Immature natural killer cell (primary cell): Measurements from ENCODE around the gene PPP1R13B. TPM values are rescaled to one million over a fixed set of nuclear protein-coding genes. Genes with fewer than 3 reads are reported as not detected.
A peak's percentile ranks its signal among the peaks of the same experiment; 100 is the strongest.
"Not testable (repeated sequence)": the region's sequence is repeated elsewhere in the genome, so short reads cannot be mapped to it uniquely, and the experiment has no call there.

Experiments
- DNase-seq, 3 donors: peaks; one replicate each; pipeline ENCODE4 v3.0.0; 2022; ENCODE audit warnings: mixed read lengths in 1 of 3
- H3K27ac Mint-ChIP-seq, 6 donors: one replicate each; pipeline ENCODE4 v1.8.0; 2020; ENCODE audit warnings: mixed read lengths in 6 of 6, mild to moderate bottlenecking in 5 of 6, inconsistent platforms in 4 of 6, moderate library complexity in 3 of 6
- H3K27me3 Mint-ChIP-seq, 3 donors: one replicate each; pipeline ENCODE4 v1.8.0; 2020 to 2021; ENCODE audit warnings: low read depth in 3 of 3, mild to moderate bottlenecking in 3 of 3, mixed read lengths in 3 of 3, moderate library complexity in 3 of 3, inconsistent platforms in 1 of 3
- H3K36me3 Mint-ChIP-seq, 3 donors: one replicate each; pipeline ENCODE4 v1.8.0; 2020; ENCODE audit warnings: mixed read lengths in 3 of 3, inconsistent platforms in 2 of 3, mild to moderate bottlenecking in 2 of 3
- H3K4me1 Mint-ChIP-seq, 2 donors: one replicate each; pipeline ENCODE4 v1.8.0; 2020; ENCODE audit warnings: inconsistent platforms in 2 of 2, mild to moderate bottlenecking in 2 of 2, mixed read lengths in 2 of 2, moderate library complexity in 1 of 2
- H3K4me3 Mint-ChIP-seq, 5 donors: one replicate each; pipeline ENCODE4 v1.8.0; 2020; ENCODE audit warnings: mild to moderate bottlenecking in 5 of 5, mixed read lengths in 5 of 5, inconsistent platforms in 3 of 5, moderate library complexity in 3 of 5
- H3K9me3 Mint-ChIP-seq, 6 donors: one replicate each; pipeline ENCODE4 v1.8.0; 2020; ENCODE audit warnings: mild to moderate bottlenecking in 6 of 6, mixed read lengths in 6 of 6, inconsistent platforms in 4 of 6, moderate library complexity in 3 of 6
- polyA plus RNA-seq, 3 donors: library from polyadenylated mRNA; unstranded; fragments of 300-500 nt; fragmentation: Illumina TruSeq; gene quantifications; one replicate each; pipeline ENCODE4 v1.2.3, GENCODE V29; 2021

Gene PPP1R13B
- polyA plus RNA-seq, 3 donors from 2014 or later = 0.85 to 6.7 (median 4.1) TPM

DNA sequence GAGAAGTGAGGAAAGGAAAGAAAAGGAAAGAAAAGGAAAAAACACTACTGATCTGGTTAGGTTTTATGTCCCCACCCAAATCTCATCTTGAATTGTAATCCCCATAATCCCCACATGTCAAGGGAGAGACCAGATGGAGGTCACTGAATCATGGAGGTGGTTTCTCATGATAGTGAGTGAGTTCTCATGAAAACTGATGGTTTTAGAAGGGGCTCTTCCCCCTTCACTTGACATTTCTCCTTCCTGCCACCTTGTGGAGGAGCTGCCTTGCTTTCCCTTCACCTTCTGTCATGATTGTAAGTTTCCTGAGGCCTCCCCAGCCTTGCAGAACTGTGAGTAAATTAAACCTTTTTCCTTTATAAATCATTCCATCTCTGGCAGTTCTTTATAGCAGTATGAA, 54.2 kb downstream of the PPP1R13B start:
- H3K4me3 Mint-ChIP-seq, H3K4me1 Mint-ChIP-seq, DNase-seq, H3K27me3 Mint-ChIP-seq, H3K9me3 Mint-ChIP-seq: not testable (repeated sequence)
- Mint-ChIP-seq H3K27ac (peak overlapping the region in 1 of 6 donors; percentile 32), H3K36me3 (peaks cover 13 to 19% (median 18%) of the 10 kb centered on the region in 3 donors)

DNA sequence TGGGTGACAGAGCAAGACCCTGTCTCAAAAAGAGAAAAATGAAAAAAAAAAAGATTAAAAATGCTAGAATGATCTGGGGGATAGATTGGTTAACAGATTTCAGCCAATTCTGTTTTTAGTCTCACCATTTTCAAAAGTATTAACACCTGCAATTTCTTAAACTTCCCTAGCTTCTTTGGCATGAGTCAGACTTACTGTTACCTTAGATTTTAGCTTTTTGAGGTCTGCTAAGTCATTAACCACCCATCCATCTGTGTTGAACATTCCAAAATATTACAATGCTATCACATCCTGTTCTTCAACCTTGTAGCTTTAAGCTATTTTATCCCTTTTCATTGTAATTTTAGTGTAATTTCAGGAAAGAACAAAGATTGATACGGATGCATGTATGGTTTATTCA, 59.3 kb downstream of the PPP1R13B start:
- H3K4me3 Mint-ChIP-seq = no peak overlapping the region
- DNase-seq = no peak
- no peaks in the 10 kb centered on the region for H3K27me3 Mint-ChIP-seq
- no peak overlapping the region for H3K27ac Mint-ChIP-seq
- peaks cover 4 to 6% (median 5%) of the 10 kb centered on the region in 3 donors for H3K36me3 Mint-ChIP-seq
- H3K9me3 Mint-ChIP-seq = no peaks in the 10 kb centered on the region
- H3K4me1 Mint-ChIP-seq = no peaks in the 10 kb centered on the region

DNA sequence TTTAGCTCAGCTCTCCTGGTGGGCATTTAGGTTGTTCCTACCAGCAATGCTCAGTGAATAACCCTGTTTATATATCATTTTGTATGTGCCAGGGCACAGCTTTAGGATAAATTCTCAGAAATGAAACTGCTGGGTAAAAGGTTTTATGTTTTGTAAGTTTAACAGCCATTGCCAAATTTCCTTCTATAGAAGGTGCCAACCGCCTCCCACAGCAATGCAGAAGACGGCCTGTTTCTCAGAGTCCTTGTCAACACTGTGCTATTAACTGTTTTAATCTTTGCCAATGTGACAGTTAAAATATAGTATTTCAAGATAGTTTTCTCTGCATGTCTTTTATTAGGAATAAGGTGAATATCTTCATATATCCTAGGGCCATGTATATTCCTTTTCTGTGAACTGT, 65.0 kb downstream of the PPP1R13B start:
- no peak for DNase-seq
- no peak overlapping the region for H3K4me3 Mint-ChIP-seq
- no peak overlapping the region for H3K27ac Mint-ChIP-seq
- peaks cover 4 to 9% (median 5%) of the 10 kb centered on the region in 3 donors for H3K36me3 Mint-ChIP-seq
- H3K9me3 Mint-ChIP-seq = no peaks in the 10 kb centered on the region
- H3K4me1 Mint-ChIP-seq = no peaks in the 10 kb centered on the region
- peaks cover 0 to 1% (median 0%) of the 10 kb centered on the region in 3 donors for H3K27me3 Mint-ChIP-seq

DNA sequence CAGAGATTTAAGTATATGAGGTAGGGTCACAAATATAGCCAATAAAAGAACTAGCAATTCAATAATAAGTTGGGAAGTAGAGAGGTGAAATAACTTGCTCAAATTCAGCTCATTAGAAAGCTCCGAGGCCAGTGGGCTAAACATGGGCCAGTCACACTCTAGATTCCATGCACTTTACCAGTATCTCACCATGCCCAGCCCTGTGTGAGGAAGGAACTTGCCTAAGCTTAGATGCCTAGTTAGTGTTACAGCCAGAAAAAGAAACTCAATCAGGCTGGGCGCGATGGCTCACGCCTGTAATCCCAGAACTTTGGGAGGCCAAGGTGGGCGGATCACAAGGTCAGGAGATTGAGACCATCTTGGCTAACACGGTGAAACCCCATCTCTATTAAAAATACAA, 71.1 kb downstream of the PPP1R13B start:
- DNase-seq, H3K4me3 Mint-ChIP-seq, H3K9me3 Mint-ChIP-seq, H3K4me1 Mint-ChIP-seq, H3K27ac Mint-ChIP-seq, H3K27me3 Mint-ChIP-seq: not testable (repeated sequence)
- peaks cover 19 to 27% (median 23%) of the 10 kb centered on the region in 3 donors for H3K36me3 Mint-ChIP-seq

DNA sequence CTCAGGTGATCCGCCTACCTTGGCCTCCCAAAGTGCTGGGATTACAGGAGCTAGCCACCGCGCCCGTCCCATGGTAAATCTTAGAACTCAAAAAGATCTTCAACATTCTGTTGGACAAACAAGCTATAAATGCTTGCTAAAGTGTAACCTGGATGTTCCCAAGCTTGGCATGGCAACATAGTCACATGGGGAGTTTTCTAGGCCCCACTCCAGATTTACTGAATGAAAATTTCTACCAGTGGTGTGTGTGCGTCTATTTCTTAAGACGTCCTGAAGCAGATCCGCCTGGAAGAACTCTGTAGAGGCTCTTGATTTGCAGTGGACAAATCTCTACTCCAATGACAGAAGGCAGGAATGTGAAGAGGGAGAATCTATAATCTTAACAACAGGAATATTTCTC, 71.9 kb downstream of the PPP1R13B start:
- Mint-ChIP-seq H3K27ac (no peak overlapping the region), H3K27me3 (peaks cover 0 to 2% (median 1%) of the 10 kb centered on the region in 3 donors), H3K4me3 (no peak overlapping the region), H3K9me3 (no peaks in the 10 kb centered on the region), H3K4me1 (no peaks in the 10 kb centered on the region), H3K36me3 (peaks cover 22 to 33% (median 26%) of the 10 kb centered on the region in 3 donors)
- DNase-seq = no peak

DNA sequence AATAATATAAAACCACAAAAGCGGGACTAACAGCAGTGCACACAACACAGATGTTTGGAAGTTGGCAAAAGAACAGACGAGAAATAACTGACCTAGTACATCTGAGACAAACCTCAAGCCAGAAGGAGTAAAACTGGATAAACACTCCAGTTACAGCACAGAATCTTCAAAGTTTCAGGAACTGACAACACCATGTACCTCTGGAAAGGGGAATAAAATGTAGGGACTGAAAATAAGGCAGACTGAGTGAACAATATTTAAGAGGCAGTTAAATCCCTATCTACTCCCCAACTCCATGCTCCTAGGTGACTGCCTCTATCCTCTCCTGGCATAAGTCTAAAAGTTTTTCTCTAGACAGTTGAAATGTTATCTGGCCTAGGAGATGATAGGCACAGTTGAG, 73.9 kb downstream of the PPP1R13B start:
- Mint-ChIP-seq H3K4me3 (no peak overlapping the region), H3K27me3 (peaks cover 0 to 2% (median 0%) of the 10 kb centered on the region in 3 donors), H3K27ac (no peak overlapping the region), H3K36me3 (peaks cover 20 to 31% (median 25%) of the 10 kb centered on the region in 3 donors), H3K9me3 (no peaks in the 10 kb centered on the region), H3K4me1 (no peaks in the 10 kb centered on the region)
- no peak for DNase-seq

DNA sequence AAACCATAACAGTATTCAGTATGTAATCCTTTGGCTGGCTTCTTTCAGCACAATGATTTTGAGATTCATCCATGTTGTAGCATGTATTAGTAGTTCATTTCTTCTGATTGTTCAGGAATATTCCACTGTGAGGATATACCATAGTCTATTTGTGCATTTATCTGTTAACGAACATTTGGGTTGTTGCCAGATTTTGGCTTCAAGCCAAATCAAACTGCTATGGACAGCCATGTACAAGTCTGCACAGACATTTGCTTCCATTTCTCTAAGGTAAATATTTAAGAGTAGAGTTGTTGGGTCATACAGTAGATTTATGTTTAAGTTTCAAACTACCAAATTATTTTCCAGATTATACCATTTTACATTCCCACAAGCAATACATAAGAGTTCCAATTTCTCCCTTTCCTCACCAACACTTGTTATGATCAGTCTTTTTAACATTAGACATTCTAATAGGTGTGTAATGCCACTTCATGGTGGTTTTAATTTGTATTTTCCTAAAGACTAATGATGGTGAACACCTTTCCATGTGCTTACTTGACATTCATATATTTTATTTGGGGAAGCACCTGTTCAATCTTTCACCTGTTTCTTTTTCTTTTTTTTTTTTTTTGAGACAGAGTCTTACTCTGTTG, 75.2 kb downstream of the PPP1R13B start:
- Mint-ChIP-seq H3K27me3 (peaks cover 0 to 2% (median 0%) of the 10 kb centered on the region in 3 donors), H3K4me3 (no peak overlapping the region), H3K36me3 (peaks cover 17 to 27% (median 21%) of the 10 kb centered on the region in 3 donors), H3K27ac (peak overlapping the region in 1 of 6 donors; percentile 41), H3K4me1 (no peaks in the 10 kb centered on the region), H3K9me3 (no peaks in the 10 kb centered on the region)
- DNase-seq = no peak

DNA sequence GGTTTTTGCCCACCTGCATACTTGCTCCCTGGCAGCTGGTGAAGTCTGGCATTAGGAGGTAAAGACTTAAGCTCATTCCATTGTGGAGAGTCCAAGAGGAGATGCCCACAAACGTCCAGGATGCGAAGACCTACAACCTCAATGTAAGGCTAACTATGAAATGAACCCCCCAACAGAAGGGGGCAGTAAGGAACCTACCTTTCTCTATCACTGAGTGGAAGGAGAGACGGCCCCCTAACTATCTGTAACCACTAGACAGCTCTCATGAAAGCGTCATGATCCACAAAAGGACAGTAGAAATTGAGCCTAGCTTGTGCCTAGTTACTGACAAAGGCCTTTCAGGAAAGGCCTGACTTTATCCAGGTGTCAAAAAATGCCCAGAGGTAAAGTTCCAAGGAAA, 76.5 kb downstream of the PPP1R13B start:
- H3K9me3 Mint-ChIP-seq = no peaks in the 10 kb centered on the region
- H3K27ac Mint-ChIP-seq = no peak overlapping the region
- no peak overlapping the region for H3K4me3 Mint-ChIP-seq
- peaks cover 15 to 21% (median 19%) of the 10 kb centered on the region in 3 donors for H3K36me3 Mint-ChIP-seq
- H3K4me1 Mint-ChIP-seq = no peaks in the 10 kb centered on the region
- DNase-seq = no peak
- peaks cover 0 to 2% (median 0%) of the 10 kb centered on the region in 3 donors for H3K27me3 Mint-ChIP-seq

DNA sequence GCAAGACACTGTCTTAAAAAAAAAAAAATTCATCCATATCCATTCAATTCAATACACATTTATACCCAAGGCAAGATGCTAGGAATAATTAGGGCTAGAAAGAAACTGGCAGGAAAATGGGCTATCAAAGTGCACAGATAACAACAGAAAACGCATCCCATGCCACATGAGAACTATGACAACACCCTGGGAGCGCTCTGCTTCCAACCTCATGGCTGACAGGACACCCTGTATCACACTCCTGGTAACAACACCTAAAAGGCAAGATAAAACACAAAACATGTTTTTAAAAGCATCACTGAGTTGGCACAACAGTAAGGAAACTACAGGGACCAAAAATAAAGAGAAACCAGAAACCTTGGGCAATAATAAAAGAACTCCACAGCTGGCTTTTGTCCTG, 76.9 kb downstream of the PPP1R13B start:
- peaks cover 11 to 17% (median 16%) of the 10 kb centered on the region in 3 donors for H3K36me3 Mint-ChIP-seq
- no peaks in the 10 kb centered on the region for H3K27me3 Mint-ChIP-seq
- H3K9me3 Mint-ChIP-seq = no peaks in the 10 kb centered on the region
- no peak overlapping the region for H3K27ac Mint-ChIP-seq
- no peak overlapping the region for H3K4me3 Mint-ChIP-seq
- H3K4me1 Mint-ChIP-seq = no peaks in the 10 kb centered on the region
- no peak for DNase-seq

DNA sequence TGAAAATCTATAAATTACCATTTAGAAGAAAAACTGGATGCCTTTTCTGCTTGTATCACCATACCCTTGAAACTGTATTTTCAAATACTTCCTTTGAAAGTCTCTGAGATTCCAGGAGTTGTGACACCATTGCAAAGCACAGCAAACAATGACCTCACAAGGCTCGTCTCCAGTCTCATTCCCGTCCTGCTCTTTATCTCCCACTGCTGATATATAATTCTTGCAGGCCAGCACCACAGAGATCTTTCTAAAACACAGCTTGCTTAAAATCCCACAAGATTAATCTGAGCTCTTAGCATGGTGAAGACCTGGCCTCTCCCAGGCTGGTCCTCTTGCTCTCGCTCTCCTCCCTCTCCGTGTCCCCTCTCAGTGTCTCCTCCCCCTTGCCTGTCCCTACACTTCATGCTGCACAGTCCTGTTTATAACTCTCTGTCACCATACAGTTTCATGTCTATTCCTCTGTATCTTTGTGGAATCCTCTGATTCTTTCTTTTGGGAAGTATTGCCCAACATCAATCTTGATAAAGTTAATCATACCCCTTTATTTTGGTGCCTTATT, 80.0 kb downstream of the PPP1R13B start:
- Mint-ChIP-seq H3K9me3 (no peaks in the 10 kb centered on the region), H3K27me3 (peaks cover 0 to 2% (median 0%) of the 10 kb centered on the region in 3 donors), H3K27ac (no peak overlapping the region), H3K36me3 (peaks cover 15 to 20% (median 19%) of the 10 kb centered on the region in 3 donors), H3K4me3 (no peak overlapping the region), H3K4me1 (peaks cover 0 to 1% of the 10 kb centered on the region in 2 donors)
- no peak for DNase-seq

DNA sequence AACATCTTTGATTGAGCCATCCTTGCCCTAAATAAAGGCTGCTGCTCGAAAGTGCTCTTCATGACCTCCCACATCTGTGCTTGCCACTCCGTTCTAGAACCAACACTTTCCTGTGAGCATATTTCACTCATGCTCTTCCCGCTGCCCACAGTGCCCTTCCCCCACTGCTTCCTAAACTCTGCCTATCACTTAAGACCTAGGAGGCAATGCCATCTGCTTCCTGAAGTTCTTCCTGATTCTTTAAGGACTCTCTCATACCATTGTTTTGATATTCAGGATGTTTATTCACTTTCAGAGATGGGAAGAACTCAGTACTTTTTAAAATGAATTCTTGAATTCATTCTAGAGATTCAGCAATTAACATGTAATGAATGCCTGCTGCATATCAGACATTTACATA, 81.8 kb downstream of the PPP1R13B start:
- peaks cover 0 to 2% (median 0%) of the 10 kb centered on the region in 3 donors for H3K27me3 Mint-ChIP-seq
- no peak for DNase-seq
- H3K36me3 Mint-ChIP-seq = peaks cover 7 to 8% (median 7%) of the 10 kb centered on the region in 3 donors
- H3K27ac Mint-ChIP-seq = no peak overlapping the region
- H3K4me1 Mint-ChIP-seq = peaks cover 0 to 1% of the 10 kb centered on the region in 2 donors
- no peaks in the 10 kb centered on the region for H3K9me3 Mint-ChIP-seq
- no peak overlapping the region for H3K4me3 Mint-ChIP-seq

DNA sequence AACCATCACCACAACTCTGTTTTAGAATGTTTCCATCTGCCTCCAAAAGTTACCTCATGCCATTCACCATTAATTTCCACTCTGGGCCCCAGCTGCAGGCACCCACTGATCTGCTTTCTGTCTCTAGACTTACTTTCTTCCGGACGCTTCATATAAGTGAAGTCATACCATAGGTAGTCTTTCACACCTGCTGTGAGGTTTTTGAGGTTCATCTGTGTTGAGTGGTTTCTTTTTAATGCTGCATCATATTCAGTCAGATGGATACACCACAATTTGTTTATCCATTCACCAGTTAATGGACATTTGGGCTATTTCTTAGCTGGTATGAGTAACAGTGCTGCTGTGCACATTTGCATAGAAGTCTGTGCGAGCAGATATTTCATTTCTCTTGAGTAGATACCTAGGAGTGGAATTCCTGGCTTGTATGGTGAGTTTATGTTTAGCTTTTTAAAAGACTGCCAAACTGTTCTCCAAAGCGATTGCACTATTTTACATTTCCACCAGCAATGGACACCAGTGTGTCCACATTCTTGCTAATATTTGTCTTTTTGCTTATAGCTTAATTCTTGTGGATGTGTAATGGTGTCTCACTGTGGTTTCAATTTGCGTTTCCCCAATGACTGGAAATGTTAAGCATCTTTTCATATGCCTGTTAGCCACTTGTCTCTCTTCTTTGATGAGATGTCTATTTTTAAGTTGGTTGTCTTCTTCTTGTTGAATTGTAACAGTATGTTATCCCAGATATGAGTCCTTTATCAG, 83.5 kb downstream of the PPP1R13B start:
- Mint-ChIP-seq H3K4me3 (no peak overlapping the region), H3K9me3 (no peaks in the 10 kb centered on the region), H3K36me3 (peaks cover 4 to 9% (median 8%) of the 10 kb centered on the region in 3 donors), H3K4me1 (peaks cover 0 to 1% of the 10 kb centered on the region in 2 donors), H3K27ac (peak overlapping the region in 1 of 6 donors; percentile 77), H3K27me3 (peaks cover 0 to 2% (median 0%) of the 10 kb centered on the region in 3 donors)
- DNase-seq = no peak

DNA sequence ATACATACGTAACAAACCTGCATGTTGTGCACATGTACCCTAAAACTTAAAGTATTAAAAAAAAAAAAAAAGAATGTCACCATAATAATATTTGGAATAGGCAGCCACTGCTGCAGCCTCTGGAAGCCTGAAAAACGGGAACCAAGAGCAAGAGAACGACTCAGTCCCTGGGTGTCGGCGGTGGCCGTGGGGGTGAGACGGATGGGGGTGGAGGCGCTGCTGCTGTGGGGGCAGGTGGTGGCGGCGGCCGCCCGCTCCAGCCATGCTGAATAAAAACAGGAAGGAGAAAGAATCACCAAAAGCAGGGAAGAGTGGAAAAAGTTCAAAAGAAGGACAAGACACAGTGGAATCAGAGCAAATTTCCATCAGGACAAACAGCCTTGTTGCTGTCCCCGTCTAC, 84.8 kb downstream of the PPP1R13B start:
- Mint-ChIP-seq H3K27ac (no peak overlapping the region), H3K9me3 (no peaks in the 10 kb centered on the region), H3K4me1 (peaks cover 0 to 1% of the 10 kb centered on the region in 2 donors), H3K27me3 (peaks cover 0 to 2% (median 0%) of the 10 kb centered on the region in 3 donors), H3K4me3 (no peak overlapping the region), H3K36me3 (peaks cover 4 to 9% (median 8%) of the 10 kb centered on the region in 3 donors)
- DNase-seq = no peak

DNA sequence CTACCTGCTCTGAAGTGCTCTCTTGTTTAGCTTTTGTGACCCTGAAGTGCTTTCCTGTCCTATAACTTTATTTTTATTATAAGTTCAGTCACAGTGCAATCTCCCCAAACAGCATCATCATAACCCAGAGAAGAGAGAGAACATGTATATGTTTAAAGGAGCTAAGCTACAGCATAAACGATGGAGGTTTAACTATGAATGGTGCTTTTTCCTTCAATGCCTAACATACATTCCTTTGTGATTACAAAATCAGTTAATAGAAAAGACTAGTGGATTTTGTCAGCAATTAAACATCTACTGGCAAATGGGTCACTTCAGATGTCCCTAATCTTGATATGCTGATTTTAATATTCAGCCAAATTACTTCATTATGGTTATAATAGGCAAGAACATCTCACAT, 85.3 kb downstream of the PPP1R13B start:
- Mint-ChIP-seq H3K4me1 (peaks cover 0 to 1% of the 10 kb centered on the region in 2 donors), H3K27me3 (peaks cover 0 to 2% (median 2%) of the 10 kb centered on the region in 3 donors), H3K36me3 (peaks cover 4 to 12% (median 9%) of the 10 kb centered on the region in 3 donors), H3K9me3 (no peaks in the 10 kb centered on the region), H3K4me3 (no peak overlapping the region), H3K27ac (no peak overlapping the region)
- no peak for DNase-seq
